IPS DF 6.9 (cell line): ENCODE measurements around the gene B4GALT1.
"Not testable (repeated sequence)": the region's sequence is repeated elsewhere in the genome, so short reads cannot be mapped to it uniquely, and the experiment has no call there.

Experiments
- DNase-seq: peaks from one replicate; pipeline ENCODE4 v3.0.0-alpha.2; 2013; ENCODE audit warnings: low read depth, low spot score
- H3K27ac ChIP-seq: one replicate; pipeline ENCODE4 v1.5.1; 2013; ENCODE audit warnings: low read length, control low read depth
- H3K27me3 ChIP-seq: 2 replicates; pipeline ENCODE4 v1.6.1; 2013; ENCODE audit warnings: mild to moderate bottlenecking, low read length; ENCODE audit not compliant: control insufficient read depth, insufficient read depth
- H3K36me3 ChIP-seq: 2 replicates; pipeline ENCODE4 v1.6.1; 2013; ENCODE audit warnings: low read length; ENCODE audit not compliant: control insufficient read depth, insufficient read depth
- H3K4me1 ChIP-seq: 2 replicates; pipeline ENCODE4 v1.6.1; 2013; ENCODE audit warnings: low read length; ENCODE audit not compliant: control insufficient read depth, insufficient read depth
- H3K4me3 ChIP-seq: 2 replicates; pipeline ENCODE4 v1.5.1; 2013; ENCODE audit warnings: mild to moderate bottlenecking, low read length
- H3K9me3 ChIP-seq: 2 replicates; pipeline ENCODE4 v1.6.1; 2013; ENCODE audit warnings: low read length, inconsistent platforms; ENCODE audit not compliant: control insufficient read depth, insufficient read depth
- WGBS: extraction: QIAGEN DNeasy Blood & Tissue Kit; methylation state at CpG from one replicate; pipeline ENCODE4 v1.1.7; 2013; ENCODE audit warnings: mixed read lengths, missing lambda C conversion rate; ENCODE audit not compliant: insufficient read length, insufficient coverage; 5-methylcytosine and 5-hydroxymethylcytosine counted together

B4GALT1 gene

GRCh38 chr9:33167972-33168461 is 881 bp upstream of the B4GALT1 start:
- H3K36me3 ChIP-seq, result no peaks in the 10 kb centered on the region
- H3K4me3 ChIP-seq, result peak overlapping the region; percentile 71; the same call in 1 of the 2 replicates
- no peak overlapping the region for H3K27ac ChIP-seq
- DNase-seq, result no peak
- no CpG with 5 or more reads among the region's 8 CpGs for WGBS
- no peaks in the 10 kb centered on the region for H3K9me3 ChIP-seq
- no peaks in the 10 kb centered on the region; the same call in 1 of the 2 replicates for H3K27me3 ChIP-seq
- peaks cover 5% of the 10 kb centered on the region; the same call in 1 of the 2 replicates for H3K4me1 ChIP-seq

- no peak for DNase-seq
- Histone ChIP-seq H3K27ac (no peak overlapping the region), H3K27me3 (no peaks in the 10 kb centered on the region; the same call in 1 of the 2 replicates), H3K36me3 (no peaks in the 10 kb centered on the region), H3K4me3 (peak overlapping the region; percentile 65; the same call in 1 of the 2 replicates), H3K4me1 (peaks cover 5% of the 10 kb centered on the region; the same call in 1 of the 2 replicates), H3K9me3 (no peaks in the 10 kb centered on the region)
- no CpG with 5 or more reads among the region's 51 CpGs for WGBS
These were observed 679 bp downstream of the B4GALT1 start for GRCh38 chr9:33166231-33167083.

GRCh38 chr9:33165263-33166151 is 1.6 kb downstream of the B4GALT1 start:
- Histone ChIP-seq H3K4me3 (no peak overlapping the region), H3K27ac (no peak overlapping the region)

GRCh38 chr9:33164921-33165262 is 2.2 kb downstream of the B4GALT1 start:
- H3K27me3 ChIP-seq, H3K9me3 ChIP-seq, H3K27ac ChIP-seq, DNase-seq, H3K36me3 ChIP-seq, H3K4me1 ChIP-seq, H3K4me3 ChIP-seq: not testable (repeated sequence)
- WGBS, result no CpG with 5 or more reads among the region's 7 CpGs

More at GRCh38 chr9:33165263-33166151, 1.6 kb downstream of the B4GALT1 start:
- H3K4me1 ChIP-seq, result peaks cover 5% of the 10 kb centered on the region; the same call in 1 of the 2 replicates
- no peak for DNase-seq
- no peaks in the 10 kb centered on the region; the same call in 1 of the 2 replicates for H3K27me3 ChIP-seq
- H3K36me3 ChIP-seq, result no peaks in the 10 kb centered on the region
- no CpG with 5 or more reads among the region's 10 CpGs for WGBS
- H3K9me3 ChIP-seq, result no peaks in the 10 kb centered on the region

- Histone ChIP-seq H3K36me3 (no peaks in the 10 kb centered on the region), H3K4me1 (peaks cover 7% of the 10 kb centered on the region; the same call in 1 of the 2 replicates), H3K4me3 (no peak overlapping the region), H3K27me3 (no peaks in the 10 kb centered on the region; the same call in 1 of the 2 replicates), H3K27ac (no peak overlapping the region), H3K9me3 (no peaks in the 10 kb centered on the region)
- no peak for DNase-seq
- WGBS, result no CpG with 5 or more reads among the region's 11 CpGs
These were observed 2.9 kb downstream of the B4GALT1 start for GRCh38 chr9:33164138-33164809.

- Histone ChIP-seq H3K9me3 (no peaks in the 10 kb centered on the region), H3K4me3 (no peak overlapping the region), H3K27ac (no peak overlapping the region), H3K36me3 (no peaks in the 10 kb centered on the region), H3K4me1 (peaks cover 7% of the 10 kb centered on the region; the same call in 1 of the 2 replicates), H3K27me3 (no peaks in the 10 kb centered on the region; the same call in 1 of the 2 replicates)
- WGBS, result no CpG with 5 or more reads among the region's 8 CpGs
- no peak for DNase-seq
These were observed 3.6 kb downstream of the B4GALT1 start for GRCh38 chr9:33163433-33164137.

- Histone ChIP-seq H3K4me3 (no peak overlapping the region), H3K4me1 (peaks cover 11% of the 10 kb centered on the region; the same call in 1 of the 2 replicates), H3K27ac (no peak overlapping the region), H3K27me3 (no peaks in the 10 kb centered on the region; the same call in 1 of the 2 replicates), H3K9me3 (no peaks in the 10 kb centered on the region), H3K36me3 (no peaks in the 10 kb centered on the region)
- WGBS, result no CpG with 5 or more reads among the region's 9 CpGs
- no peak for DNase-seq
These were observed 4.3 kb downstream of the B4GALT1 start for GRCh38 chr9:33162721-33163311.

- no peaks in the 10 kb centered on the region for H3K36me3 ChIP-seq
- no peak for DNase-seq
- WGBS, result no CpG with 5 or more reads among the region's 1 CpG
- H3K4me3 ChIP-seq, result no peak overlapping the region
- H3K9me3 ChIP-seq, result no peaks in the 10 kb centered on the region
- no peaks in the 10 kb centered on the region; the same call in 1 of the 2 replicates for H3K27me3 ChIP-seq
- no peak overlapping the region for H3K27ac ChIP-seq
- peaks cover 10% of the 10 kb centered on the region; the same call in 1 of the 2 replicates for H3K4me1 ChIP-seq
These were observed 5.5 kb downstream of the B4GALT1 start for GRCh38 chr9:33161589-33162132.

- Histone ChIP-seq H3K4me1 (peaks cover 10% of the 10 kb centered on the region; the same call in 1 of the 2 replicates), H3K27me3 (no peaks in the 10 kb centered on the region; the same call in 1 of the 2 replicates), H3K27ac (no peak overlapping the region), H3K9me3 (no peaks in the 10 kb centered on the region), H3K36me3 (no peaks in the 10 kb centered on the region), H3K4me3 (no peak overlapping the region)
- no peak for DNase-seq
- WGBS, result no CpG with 5 or more reads among the region's 6 CpGs
These were observed 6.0 kb downstream of the B4GALT1 start for GRCh38 chr9:33161011-33161588.
